SW 1271 (cell line): ENCODE results near the gene AAK1.
"Not testable (repeated sequence)": the region's sequence is repeated elsewhere in the genome, so short reads cannot be mapped to it uniquely, and the experiment has no call there.

ENCODE experiments used
- DNase-seq, 2 experiments: peaks; one replicate each; lab custom pipeline; 2025; lab: John Stamatoyannopoulos, UW

AAK1 gene

DNA sequence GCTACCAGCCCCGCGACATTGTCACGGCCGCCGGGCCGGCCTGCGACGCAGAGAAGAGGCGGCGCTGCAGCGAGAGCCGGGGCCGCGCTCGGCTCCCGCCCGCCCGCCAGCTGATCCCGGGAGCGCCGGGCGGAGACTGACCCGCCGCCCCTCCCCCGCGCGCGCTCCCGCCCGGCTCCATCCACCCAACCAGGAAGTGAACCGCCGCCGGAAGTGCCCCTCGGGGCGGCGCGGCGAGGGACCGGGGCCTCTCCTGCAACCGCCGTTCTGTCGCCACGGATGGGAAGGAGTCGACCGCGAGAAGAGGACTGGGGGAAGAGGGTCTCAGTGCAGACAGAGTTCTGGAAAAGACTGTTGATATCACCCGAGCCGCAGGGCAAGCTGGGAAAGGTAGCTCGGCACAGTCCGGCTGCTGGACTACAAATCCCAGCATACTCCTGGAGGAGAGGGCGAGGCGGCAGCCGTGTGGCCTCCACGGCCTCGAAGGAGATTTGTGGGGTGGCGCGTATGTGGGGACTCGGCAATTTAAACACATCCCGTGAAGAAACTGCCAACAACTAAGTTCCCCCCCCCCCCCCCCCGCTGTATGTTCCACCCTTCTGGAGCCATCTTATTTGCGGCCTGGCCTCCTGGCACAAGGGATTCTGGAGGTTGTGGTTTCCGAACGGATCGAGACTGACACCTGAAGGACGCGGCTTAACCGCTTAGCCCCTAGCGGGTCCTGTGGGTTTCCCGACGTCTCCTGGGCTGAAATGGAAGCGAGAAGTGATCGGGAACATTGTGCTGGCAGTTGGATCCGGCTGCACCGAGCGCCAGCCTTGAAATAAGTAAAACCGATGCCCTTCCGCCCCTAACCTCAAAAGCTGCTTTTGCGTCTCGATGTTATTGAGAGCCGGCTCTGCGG lies at the start of gene AAK1:
TSS of gene AAK1 (minus strand) at position 138 of the 904 bp plus-strand sequence. CDS start 699 bp downstream, outside the sequence.
- DNase-seq, result peak; percentile 79 to 88

DNA sequence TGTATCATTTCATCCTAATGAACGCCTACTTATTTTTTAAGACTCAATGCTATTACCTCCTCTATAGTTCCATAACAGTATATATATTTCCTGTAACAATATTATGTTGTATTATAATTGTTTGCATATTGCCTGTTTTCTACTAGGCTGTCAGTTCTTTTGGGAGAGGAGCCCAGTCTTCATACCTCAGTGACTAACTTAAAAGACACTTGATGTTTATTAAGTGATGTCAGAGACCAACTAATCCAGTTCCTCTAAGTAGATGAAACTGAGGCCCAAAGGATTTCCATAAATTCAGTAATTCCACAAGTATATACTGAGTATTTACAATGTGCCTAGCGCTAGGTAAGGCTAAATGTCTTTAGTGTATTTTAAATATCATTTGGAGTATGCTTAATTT lies 48.9 kb upstream of the AAK1 start:
- no peak for DNase-seq

DNA sequence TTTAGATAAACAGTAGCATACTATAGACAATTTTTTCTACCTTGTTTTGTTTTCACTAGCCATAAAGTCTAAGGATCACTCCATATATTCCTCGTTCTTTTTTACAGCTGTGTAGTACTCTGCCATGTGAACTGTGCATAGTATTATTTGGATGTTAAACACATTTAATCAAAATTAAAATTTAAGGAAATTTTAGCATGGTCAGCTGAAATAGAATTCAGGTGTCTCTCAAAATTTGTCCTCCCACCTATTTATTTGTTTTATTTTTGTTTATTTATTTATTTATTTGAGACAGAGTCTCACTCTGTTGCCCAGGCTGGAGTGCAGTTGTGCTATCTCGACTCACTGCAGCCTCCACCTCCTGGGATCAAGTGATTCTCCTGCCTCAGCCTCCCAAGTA lies 46.4 kb upstream of the AAK1 start:
- no peak for DNase-seq

DNA sequence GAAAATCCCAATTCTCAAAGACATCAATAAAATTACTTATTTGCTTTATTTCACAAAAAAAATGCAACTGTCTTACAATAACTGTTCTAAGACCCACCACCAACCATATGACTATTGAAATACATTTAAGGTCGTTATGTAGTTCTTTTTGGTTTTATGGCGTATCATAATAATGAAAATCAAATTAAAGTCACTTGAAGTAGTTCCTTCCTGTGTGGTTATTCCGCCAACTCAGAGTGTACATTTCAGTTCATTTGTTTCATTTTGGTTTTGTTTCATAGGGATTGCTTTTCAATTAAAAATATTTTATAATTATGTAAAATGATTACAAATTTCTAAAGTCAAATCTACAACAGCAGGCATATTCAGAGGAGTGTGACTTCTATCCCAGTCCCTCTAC lies 45.9 kb upstream of the AAK1 start:
- no peak for DNase-seq

DNA sequence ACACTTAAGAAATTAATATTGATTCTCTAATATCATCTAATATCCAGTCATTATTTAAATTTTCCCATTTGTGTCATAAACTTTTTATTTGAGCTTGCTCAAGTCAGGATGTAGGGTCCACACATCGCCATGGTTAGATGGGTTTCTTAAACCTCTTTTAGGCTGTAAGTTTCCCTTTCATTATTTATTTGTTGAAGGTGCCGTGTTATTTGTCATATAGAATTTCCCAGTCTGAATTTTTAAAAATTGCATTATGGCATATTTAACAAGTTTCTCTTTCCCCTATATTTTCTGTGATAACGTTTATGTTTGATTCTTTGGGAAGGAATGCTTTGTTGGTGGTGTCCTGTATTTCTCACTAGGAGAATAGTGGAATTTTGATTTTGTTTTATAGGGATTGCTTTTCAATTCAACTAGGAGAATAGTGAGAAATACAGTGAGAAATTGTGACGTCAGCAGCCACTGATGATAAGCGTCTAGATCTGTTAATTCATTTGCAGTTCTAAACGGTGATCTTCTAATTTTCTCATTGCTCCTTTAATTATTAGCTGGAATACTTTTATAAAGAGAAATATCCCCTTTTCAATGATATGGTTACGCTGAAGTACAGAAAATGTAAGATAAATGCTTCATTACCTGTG lies 44.6 kb upstream of the AAK1 start:
- DNase-seq, result no peak

DNA sequence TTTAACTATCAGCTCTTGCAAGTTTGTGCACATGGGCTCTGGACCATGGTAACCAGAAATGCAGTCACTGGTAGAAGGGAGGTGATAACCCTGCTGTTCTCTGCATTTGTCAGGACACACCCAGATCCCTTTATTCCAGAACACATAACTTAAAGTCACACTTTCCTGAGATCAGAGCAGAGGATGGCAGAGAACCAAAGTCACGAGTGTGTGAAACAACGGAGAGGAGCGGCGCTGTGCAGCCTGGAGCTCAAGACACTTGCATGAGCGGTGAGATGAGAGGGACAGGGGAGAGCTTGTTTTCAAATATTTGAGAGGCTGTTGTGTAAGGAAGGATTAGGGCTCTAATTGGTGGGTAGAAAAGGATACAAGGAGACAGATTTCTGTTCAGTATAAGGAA lies 43.3 kb upstream of the AAK1 start:
- no peak for DNase-seq

DNA sequence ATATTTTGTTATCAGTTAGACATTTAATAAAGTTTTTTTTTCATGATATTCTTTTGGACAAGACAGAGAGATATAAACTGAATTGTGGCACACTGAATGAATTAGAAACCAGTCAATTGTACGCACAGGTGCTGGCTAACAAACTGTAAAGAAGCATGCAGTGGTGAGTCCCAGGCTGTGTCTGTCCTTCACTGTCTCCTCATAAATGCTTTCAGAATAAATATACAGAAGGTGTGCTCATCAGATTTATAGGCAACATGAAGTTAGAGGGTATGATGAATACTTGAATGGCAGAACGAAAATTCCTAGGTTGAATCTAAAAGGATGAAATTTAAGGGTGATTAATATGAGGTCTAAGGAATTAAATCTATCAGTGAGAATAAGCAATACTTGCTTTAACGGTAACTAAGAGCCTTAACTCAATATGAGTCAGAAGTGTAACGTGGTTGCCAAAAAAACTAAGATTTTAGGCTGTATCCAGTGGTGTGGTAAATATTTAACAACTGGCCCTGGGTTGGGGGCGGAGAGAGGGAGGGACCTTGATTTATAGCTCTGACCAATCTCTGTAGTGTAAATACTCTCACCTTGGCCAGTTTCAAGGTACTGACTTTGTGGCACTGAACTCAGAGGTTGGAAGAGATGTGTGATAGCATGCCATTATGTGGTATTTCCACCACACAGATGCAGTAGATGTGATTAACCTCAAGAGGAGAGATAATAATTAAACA lies 41.9 kb upstream of the AAK1 start:
- DNase-seq, result no peak

DNA sequence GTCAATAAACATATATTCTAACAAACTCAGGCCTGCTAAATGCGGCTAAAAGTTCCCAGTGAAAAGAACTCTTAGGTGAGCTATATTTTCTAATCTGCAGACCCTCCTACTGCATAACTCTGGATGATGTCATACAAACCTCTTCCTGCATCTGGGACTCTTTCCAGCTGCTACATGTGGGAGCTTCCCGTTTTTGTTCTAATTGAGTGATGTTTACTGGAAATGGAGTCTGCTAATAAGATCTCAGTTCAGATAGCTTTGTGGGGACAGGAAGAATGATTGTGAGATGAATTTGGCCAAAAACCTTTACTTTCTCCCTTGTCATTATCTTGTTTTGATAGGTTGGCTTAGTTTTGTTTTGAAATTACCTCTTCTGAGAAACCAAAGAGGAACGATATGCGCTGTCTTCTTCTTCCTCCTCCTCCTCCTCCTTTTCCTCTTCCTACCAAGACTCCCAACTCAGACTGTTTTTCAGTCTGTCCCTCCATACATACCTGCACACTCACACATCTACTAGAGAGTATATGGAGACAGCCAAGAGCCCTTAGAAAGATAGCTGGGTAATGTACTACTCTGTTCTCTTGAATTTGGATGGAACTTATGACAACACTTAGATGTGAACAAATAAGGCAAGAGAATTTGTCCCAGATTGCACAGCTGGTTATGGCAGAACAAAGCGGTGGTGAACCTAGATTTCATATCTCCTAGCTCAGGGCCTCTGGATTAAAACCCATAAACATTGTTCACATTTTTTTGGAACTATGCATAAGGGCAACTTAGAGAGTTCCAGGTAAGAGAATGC lies 39.8 kb upstream of the AAK1 start:
- peak in 1 of 2 experiments; percentile 5 for DNase-seq

DNA sequence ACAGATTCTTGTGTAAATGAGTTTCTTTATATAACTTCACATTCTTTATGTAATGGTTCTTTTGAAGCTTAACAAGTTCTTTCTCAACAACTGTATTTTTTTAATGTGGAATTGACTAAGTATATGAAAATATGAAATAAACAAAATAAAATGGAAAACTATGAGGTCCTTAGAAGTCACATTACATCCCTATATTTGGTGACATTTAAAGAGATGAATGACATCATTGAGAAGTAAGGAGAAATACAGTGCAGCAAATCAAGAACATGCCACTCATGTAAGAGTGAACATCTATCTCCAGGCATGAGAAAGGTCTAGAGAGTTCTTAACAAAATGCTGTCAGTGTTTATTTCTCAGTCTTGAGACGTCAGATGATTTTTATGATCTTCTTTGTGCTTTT lies 39.0 kb upstream of the AAK1 start:
- DNase-seq, result no peak

DNA sequence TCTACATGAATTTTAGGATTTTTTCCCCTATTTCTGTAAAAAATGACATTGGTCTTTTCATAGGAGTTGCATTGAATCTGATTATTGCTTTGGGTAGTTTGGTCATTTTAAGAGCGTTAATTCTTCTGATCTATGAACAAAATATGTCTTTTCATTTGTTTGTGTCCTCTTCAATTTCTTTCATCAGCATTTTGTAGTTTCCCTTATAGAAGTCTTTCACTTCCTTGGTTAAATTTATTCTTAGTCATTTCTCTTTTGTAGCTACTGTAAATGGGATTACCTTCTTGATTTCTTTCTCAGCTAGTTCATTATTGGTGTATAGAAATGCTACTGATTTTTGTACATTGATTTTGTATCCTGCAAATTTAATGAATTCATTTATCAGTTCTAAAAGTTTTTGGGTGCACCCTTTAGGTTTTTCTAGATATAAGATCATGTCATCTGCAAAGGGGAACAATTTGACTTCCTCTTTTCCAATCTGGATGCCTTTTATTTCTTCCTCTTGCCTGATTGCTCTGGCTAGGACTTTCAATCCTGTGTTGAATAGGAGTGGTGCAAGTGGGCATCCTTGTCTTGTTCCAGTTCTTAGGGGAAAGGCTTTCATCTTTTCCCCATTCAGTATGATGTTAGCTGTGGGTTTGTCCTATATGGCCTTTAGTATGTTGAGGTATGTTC lies 36.6 kb upstream of the AAK1 start:
- DNase-seq, result no peak

DNA sequence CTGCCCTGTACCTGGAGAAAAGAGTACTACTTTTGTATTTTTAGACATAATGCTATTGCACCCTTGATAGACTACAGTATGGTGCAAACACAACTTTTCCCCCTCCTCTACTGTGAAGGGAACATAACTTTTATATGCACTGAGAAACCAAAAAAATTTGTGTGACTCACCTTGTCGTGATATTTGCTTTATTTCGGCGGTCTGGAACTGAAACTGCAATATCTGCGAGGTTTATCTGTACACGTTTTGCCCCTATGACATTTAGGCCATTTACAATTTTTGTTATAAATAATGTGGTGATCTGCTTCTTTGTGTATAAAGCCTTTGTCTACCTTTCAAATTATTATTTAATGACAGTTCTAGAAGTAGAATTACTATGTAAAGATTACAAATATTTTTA lies 34.4 kb upstream of the AAK1 start:
- no peak for DNase-seq

DNA sequence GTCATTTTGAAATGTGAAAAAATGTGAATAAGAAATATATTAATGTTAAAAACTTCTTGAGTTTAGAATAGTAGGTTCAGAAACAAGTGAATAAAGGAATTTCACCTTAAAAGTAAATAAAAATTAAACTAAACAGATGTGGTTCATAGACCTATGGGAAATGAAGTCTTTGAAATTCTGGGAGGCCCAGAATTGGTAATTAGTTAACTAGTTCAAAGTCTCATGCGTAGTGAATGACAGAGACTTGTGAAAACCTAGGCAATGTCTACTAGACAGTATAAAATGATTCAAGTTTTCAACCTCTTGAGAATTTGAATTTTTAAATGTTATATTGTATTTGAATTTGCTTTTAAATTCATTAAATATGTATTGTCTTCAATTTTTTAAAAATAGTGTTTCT lies 32.6 kb upstream of the AAK1 start:
- DNase-seq, result no peak

DNA sequence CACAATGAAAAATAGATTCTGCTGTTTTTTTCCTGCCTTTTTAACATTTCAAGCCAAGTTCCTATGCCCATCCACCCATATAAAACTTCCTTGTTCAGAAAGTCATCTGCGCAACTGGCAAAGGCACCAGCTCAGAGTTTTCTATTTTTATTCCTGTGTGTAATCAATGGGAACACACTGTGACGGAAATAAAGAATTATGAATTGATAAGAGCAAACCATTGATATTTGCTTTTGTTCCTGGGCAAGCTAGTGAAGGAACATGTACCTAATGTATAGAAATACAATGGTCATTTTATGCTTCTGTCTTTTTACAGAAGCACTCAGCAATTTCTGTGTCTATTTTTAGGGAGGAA lies 30.8 kb upstream of the AAK1 start:
- no peak for DNase-seq

DNA sequence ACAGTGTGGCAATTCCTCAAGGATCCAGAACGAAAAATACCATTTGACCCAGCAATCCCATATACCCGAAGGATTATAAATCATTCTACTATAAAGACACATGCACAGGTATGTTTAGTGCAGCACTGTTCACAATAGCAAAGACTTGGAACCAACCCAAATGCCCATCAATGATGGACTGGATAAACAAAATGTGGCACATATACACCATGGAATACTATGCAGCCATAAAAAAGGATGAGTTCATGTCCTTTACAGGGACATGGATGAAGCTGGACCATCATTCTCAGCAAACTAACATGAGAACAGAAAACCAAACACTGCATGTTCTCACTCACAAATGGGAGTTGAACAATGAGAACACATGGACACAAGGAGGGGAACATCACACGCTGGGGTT lies 29.6 kb upstream of the AAK1 start:
- not testable (repeated sequence) for DNase-seq

DNA sequence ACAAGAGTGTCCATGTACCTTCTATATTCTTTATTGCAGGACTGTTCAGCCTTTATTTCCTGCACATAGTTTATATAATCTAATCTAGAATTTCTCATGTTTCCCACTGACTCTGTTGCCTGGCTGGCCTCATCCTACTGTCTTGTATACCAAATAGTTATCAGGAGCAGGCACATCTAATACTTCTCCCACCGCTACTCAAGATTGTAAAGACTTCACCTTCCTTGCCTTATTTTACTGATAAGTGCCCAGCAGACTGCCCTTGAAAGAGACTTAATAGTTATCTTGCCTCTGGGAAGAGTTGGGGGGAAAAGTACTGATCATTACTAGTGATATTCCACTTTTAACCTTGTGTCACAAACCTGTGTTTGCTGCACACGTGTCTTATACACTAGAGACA lies 26.1 kb upstream of the AAK1 start:
- no peak for DNase-seq

DNA sequence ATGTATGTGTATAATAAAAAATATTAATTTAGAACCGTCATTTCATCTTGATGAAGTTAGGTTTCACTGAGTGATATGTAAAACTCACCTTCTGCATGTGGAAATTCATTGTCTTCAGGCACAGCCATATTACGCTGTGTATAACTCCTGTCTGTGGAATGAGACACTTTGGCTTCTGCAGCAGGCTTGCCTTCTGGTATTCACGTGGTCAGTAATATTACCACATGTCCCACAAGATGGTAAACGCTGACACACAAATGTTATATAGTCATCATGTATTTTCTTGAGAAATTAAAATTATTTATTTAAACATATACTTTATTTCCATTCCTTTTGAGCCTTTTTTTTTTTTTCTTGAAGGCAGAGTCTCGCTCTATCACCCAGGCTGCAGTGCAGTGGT lies 25.1 kb upstream of the AAK1 start:
- DNase-seq, result no peak

DNA sequence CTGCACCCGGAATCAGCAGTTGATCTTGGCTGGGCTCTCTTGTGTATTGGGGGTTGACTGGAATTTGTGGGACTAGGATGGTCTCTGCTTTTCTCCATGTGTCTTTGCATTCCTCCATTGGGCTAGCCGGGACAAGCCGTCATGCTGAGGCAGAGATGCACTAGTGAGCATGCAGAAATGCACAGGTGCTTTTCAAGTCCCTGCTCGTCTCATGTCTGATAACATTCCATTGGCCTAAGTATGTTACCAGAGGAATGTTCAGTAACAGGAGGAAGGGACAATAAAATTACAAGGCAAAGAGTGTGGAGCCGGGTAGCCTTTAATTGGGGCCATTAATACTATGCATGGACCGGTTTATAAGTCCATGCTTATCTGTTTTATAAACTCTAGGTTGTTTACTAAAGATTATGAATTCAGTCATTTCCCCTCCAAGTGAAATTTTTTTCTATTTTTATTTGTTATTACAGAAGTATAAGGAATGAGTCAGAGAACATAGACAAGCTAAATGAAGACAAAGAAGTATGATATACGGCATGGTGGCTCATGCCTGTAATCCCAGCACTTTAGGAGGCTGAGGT lies 24.4 kb upstream of the AAK1 start:
- no peak for DNase-seq

DNA sequence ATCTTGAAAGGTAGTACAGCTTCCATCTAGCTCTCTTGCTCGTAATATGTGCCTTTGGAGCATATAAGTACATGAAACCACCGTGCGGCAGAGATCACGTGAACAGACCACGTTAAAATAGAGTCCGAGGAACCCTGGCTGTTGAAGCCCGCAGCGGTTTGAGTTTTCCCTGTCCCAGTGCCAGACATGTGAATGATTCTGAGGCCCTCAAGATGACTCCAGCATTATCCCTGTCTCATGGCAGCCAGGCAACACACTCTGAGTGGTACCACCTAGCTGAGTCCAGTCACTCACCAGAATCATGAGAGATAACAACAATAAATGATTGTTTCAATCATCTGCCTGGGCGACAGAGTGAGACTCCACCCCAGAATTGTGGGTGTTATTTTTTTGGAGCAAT lies 21.6 kb upstream of the AAK1 start:
- DNase-seq, result no peak

DNA sequence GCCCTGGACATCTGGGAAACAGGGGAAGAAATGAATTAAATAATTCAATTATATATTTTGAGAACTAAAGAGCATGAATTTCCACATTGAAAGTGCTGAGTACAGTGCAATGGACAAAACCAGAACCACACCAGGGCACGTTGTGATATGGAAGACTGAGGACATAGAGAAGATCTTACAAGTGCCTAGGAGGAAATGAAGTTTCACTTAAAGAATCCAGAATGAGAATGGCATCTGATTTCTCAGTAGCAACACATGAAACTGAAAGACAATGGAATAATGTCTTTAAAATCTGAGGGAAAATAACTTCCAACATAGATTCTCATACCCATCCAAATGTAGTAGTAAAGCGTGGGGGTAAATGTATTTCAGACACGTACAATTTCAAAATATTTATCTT lies 20.3 kb upstream of the AAK1 start:
- DNase-seq, result no peak

DNA sequence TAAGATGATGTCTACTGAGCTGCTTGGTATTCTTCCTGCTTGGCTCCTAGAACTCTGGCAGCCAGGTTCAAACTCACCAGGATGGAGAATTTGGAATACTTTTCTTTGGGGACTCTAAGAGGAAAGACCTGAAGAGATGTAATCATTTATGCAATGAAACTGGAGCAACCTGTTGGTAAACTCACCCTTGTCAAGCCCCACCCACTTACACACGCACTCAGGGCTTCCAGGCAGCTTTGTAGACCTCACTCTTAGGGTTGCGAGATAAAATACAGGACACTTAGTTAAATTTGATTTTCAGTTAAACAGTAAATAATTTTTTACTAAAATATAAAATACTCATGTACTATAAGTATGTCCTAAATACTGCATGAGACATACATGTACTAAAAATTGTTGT lies 19.0 kb upstream of the AAK1 start:
- DNase-seq, result not testable (repeated sequence)

DNA sequence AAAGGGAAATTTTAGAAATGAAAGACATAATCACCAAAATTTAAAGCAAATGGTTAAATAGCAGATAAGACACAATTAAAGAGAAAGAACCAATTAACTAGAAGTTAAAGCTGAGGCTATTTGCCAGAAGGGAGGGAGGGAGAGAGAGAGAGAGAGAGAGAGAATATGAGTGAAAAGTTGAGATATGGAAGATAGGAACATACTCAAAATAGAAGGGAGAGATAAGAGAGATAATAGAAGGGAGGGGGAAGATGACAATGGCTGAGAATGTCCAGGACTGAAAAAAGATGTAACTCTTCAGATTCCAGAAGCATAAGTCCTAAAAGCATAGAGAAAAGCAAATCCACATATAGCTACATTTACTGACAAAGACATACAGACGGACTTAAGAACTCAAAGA lies 17.1 kb upstream of the AAK1 start:
- DNase-seq, result no peak
